A549 (cell line): ENCODE measurements around the gene NADSYN1. TPM values are rescaled to one million over a fixed set of nuclear protein-coding genes. Genes with fewer than 3 reads are reported as not detected.

Experiments
- ATAC-seq, 2 experiments: fragments of 200-7000 bp in 1 of 2; fragments of >200 bp in 1 of 2; cut with Nextera tagmentation in 1 of 2; cut with Tn5 transposase in 1 of 2; 3 replicates each; pipeline versions ENCODE4 v1.8.0 to v1.9.1; 2018 to 2020; ENCODE audit warnings: mild to moderate bottlenecking in 1 of 2, moderate library complexity in 1 of 2
- CTCF ChIA-PET: fragments of 300-600 bp; sonication (Branson Sonifier 250); formaldehyde crosslinking; extraction: SDS; loops from one replicate; lab custom pipeline; 2021; ENCODE audit warnings: antibody characterized with exemption, inconsistent platforms; lab: Yijun Ruan, JAX
- POLR2A ChIA-PET: fragments of 350-600 bp; formaldehyde crosslinking; extraction: SDS; loops from one replicate; lab custom pipeline; 2021; ENCODE audit warnings: antibody characterized with exemption, inconsistent platforms; lab: Yijun Ruan, JAX
- DNase-seq, 2 experiments: peaks; one replicate each; pipeline versions ENCODE4 v3.0.0 to v3.0.0-alpha.2; 2011 to 2016; ENCODE audit warnings: low read depth in 1 of 2, low spot score in 1 of 2
- FAIRE-seq: peaks from 2 replicates; lab custom pipeline; 2011; peaks lifted over from hg19 to GRCh38; lab: Jason Lieb, UNC
- H3K27ac ChIP-seq, 2 experiments: fragments of >200 bp; sonication (Bioruptor Twin); formaldehyde crosslinking; 3 replicates each; pipeline ENCODE4 v1.5.1; 2016 to 2017
- H3K4me1 ChIP-seq: fragments of >200 bp; sonication (Bioruptor Twin); formaldehyde crosslinking; 3 replicates; pipeline ENCODE4 v1.6.1; 2016
- H3K4me2 ChIP-seq: fragments of >200 bp; sonication (Bioruptor Twin); formaldehyde crosslinking; 3 replicates; pipeline ENCODE4 v1.6.1; 2016
- H3K4me3 ChIP-seq: fragments of >200 bp; sonication (Bioruptor Twin); formaldehyde crosslinking; 3 replicates; pipeline ENCODE4 v1.5.1; 2016
- H3K9me3 ChIP-seq: fragments of >200 bp; sonication (Bioruptor Twin); formaldehyde crosslinking; 3 replicates; pipeline ENCODE4 v1.6.1; 2016
- CBX2 ChIP-seq: fragments of 200-600 bp; sonication (generic); IDR thresholded peaks from 2 replicates; pipeline ENCODE4 v1.6.1; 2016; ENCODE audit warnings: low read depth, mild to moderate bottlenecking, borderline replicate concordance
- CEBPB ChIP-seq, 2 experiments: fragments of >200 bp in 1 of 2; sonication (Bioruptor Twin) in 1 of 2; formaldehyde crosslinking in 1 of 2; IDR thresholded peaks; 2 replicates each; pipeline ENCODE4 v1.6.1; 2012 to 2016
- EHF ChIP-seq: fragments of 250-450 bp; sonication (Bioruptor Pico); IDR thresholded peaks from 2 replicates; pipeline ENCODE4 v1.5.0; 2020; ENCODE audit warnings: mild to moderate bottlenecking
- ESRRA ChIP-seq: fragments of 150-350 bp; IDR thresholded peaks from 2 replicates; pipeline ENCODE4 v1.6.1; 2014; ENCODE audit warnings: mild to moderate bottlenecking, low read length, borderline replicate concordance
- GATA3 ChIP-seq: IDR thresholded peaks from 2 replicates; pipeline ENCODE4 v1.6.1; 2012; ENCODE audit warnings: borderline replicate concordance
- HDAC2 ChIP-seq: fragments of 200-600 bp; sonication (generic); IDR thresholded peaks from 2 replicates; pipeline ENCODE4 v1.6.1; 2016
- HEYL ChIP-seq: fragments of 250-450 bp; sonication (Bioruptor Pico); IDR thresholded peaks from 2 replicates; pipeline ENCODE4 v1.8.0; 2021; ENCODE audit warnings: mild to moderate bottlenecking, moderate library complexity
- HOXB13 ChIP-seq: fragments of 250-450 bp; sonication (Bioruptor Pico); IDR thresholded peaks from 2 replicates; pipeline ENCODE4 v1.5.0; 2020; ENCODE audit warnings: low read depth, mild to moderate bottlenecking, moderate library complexity
- JUNB ChIP-seq: fragments of >200 bp; sonication (Bioruptor Twin); formaldehyde crosslinking; IDR thresholded peaks from 2 replicates; pipeline ENCODE4 v1.6.1; 2016
- KDM1A ChIP-seq: fragments of 200-600 bp; sonication (generic); IDR thresholded peaks from 2 replicates; pipeline ENCODE4 v1.6.1; 2016; ENCODE audit warnings: low read depth, mild to moderate bottlenecking
- KDM5A ChIP-seq: fragments of 200-600 bp; sonication (generic); IDR thresholded peaks from 2 replicates; pipeline ENCODE4 v1.6.1; 2016; ENCODE audit warnings: antibody characterized with exemption, mild to moderate bottlenecking
- MYC ChIP-seq: IDR thresholded peaks from 2 replicates; pipeline ENCODE4 v1.6.1; 2012; ENCODE audit warnings: mild to moderate bottlenecking, inconsistent platforms, low read length, improper control_type of control experiment, borderline replicate concordance
- NFE2L2 ChIP-seq: fragments of 150-350 bp; conservative IDR thresholded peaks from 2 replicates; pipeline ENCODE4 v1.6.1; 2014; ENCODE audit warnings: low read length
- POLR2A ChIP-seq: IDR thresholded peaks from 2 replicates; pipeline ENCODE4 v1.6.1; 2012; ENCODE audit warnings: mild to moderate bottlenecking, low read length
- POLR2AphosphoS2 ChIP-seq: conservative IDR thresholded peaks from 2 replicates; pipeline ENCODE4 v1.6.1; 2012; ENCODE audit warnings: low read length, improper control_type of control experiment, inconsistent platforms
- RAD21 ChIP-seq, 2 experiments: fragments of >200 bp in 1 of 2; sonication (Bioruptor Twin) in 1 of 2; formaldehyde crosslinking in 1 of 2; IDR thresholded peaks in 1 of 2; conservative IDR thresholded peaks in 1 of 2; 2 replicates in 1 of 2; 3 replicates in 1 of 2; pipeline ENCODE4 v1.6.1; 2012 to 2018; ENCODE audit warnings: inconsistent platforms in 1 of 2
- RARB ChIP-seq: fragments of 250-450 bp; sonication (Bioruptor Pico); IDR thresholded peaks from 2 replicates; pipeline ENCODE4 v1.8.0; 2021; ENCODE audit warnings: mild to moderate bottlenecking, moderate library complexity
- SMC3 ChIP-seq: fragments of >200 bp; sonication (Bioruptor Twin); formaldehyde crosslinking; IDR thresholded peaks from 3 replicates; pipeline ENCODE4 v1.6.1; 2018; ENCODE audit warnings: inconsistent platforms
- SREBF2 ChIP-seq: fragments of 450-650 bp; IDR thresholded peaks from 2 replicates; pipeline ENCODE4 v1.6.1; 2014; ENCODE audit warnings: mild to moderate bottlenecking, moderate library complexity
- TFCP2L1 ChIP-seq: fragments of 250-450 bp; sonication (Bioruptor Pico); IDR thresholded peaks from 2 replicates; pipeline ENCODE4 v1.5.0; 2021; ENCODE audit warnings: mild to moderate bottlenecking
- USF2 ChIP-seq: fragments of 450-650 bp; IDR thresholded peaks from 2 replicates; pipeline ENCODE4 v1.6.1; 2014; ENCODE audit warnings: antibody characterized with exemption
- ZC3H11A ChIP-seq: fragments of 450-650 bp; IDR thresholded peaks from 2 replicates; pipeline ENCODE4 v1.6.1; 2014; ENCODE audit warnings: antibody characterized with exemption, mild to moderate bottlenecking
- ZFP36 ChIP-seq: fragments of 450-650 bp; IDR thresholded peaks from 2 replicates; pipeline ENCODE4 v1.6.1; 2014; ENCODE audit warnings: borderline replicate concordance; ENCODE audit not compliant: partially characterized antibody
- WGBS: methylation state at CpG from one replicate; pipeline ENCODE4 v1.1.6; 2017; ENCODE audit errors: missing lambda C conversion rate; 5-methylcytosine and 5-hydroxymethylcytosine counted together
- polyA plus RNA-seq, 4 experiments: library from polyadenylated mRNA; depleted of rRNA in 3 of 4; stranded (reverse); fragments of >200 nt; fragmentation: RNase III in 1 of 4; extraction: RNeasy Plus Mini Kit Qiagen cat#74134 plus additional on column Dnase treatment in 1 of 4; gene quantifications; 2 replicates in 3 of 4; 3 replicates in 1 of 4; pipeline ENCODE4 v1.2.3, GENCODE V29; 2011 to 2017
- TF ChIP-seq, protein P1 (sequence below): fragments of 250-450 bp; sonication (Bioruptor Pico); IDR thresholded peaks from 2 replicates; pipeline ENCODE4 v1.5.0; 2021; ENCODE audit warnings: mild to moderate bottlenecking, moderate library complexity, borderline replicate concordance
- TF ChIP-seq, protein P2 (sequence below): fragments of 250-450 bp; sonication (Bioruptor Pico); IDR thresholded peaks from 2 replicates; pipeline ENCODE4 v1.5.0; 2020; ENCODE audit warnings: low read depth, mild to moderate bottlenecking, moderate library complexity
- TF ChIP-seq, protein P3 (sequence below): fragments of >200 bp; sonication (Bioruptor Twin); formaldehyde crosslinking; IDR thresholded peaks from 3 replicates; pipeline ENCODE4 v1.5.1; 2016

NADSYN1 gene
- polyA plus RNA-seq, 2 of the 4 experiments (the other 2 are of a cell fraction) = 34.6 to 63.3 TPM

DNA sequence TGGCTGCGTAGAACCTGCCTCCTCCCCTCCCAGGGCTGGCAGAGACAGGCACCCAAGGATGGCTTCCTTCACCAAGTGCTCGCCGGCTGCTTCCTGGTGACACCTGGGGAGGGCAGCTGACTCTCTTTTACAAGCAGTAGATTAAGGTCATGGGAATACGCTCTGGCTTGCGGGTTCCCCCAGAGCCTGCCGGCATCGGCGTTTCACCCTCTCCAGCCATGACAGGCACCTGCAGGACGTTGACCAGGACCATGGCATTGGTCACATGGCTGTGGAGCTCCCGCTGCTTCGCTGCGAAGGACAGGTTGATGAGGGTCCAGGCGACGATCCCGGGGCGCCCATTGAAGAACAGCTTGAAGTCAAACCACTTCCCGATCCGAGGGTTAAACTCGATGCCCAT, 14.4 kb upstream of the NADSYN1 start:
- Histone ChIP-seq H3K4me1 (peaks cover 3% of the 10 kb centered on the region; the same call in 2 of the 3 replicates), H3K4me2 (no peak overlapping the region), H3K27ac (no peak overlapping the region), H3K4me3 (no peak overlapping the region), H3K9me3 (no peaks in the 10 kb centered on the region)
- CTCF ChIA-PET = interaction anchor here (0.7 to 1.9 kb wide), 2 partner anchors 9 to 10 kb away, joined by 3 to 4 read pairs; partner anchors contain the start of gene DHCR7
- no peak for DNase-seq
- TF ChIP-seq RARB (CRISPR knock-in tag) (no peak), NFE2L2 (no peak), KDM1A (no peak), POLR2A (no peak), RAD21 (conservative IDR thresholded peaks at IDR 0.05 in 1 of 2, IDR thresholded peaks at IDR 0.05 in 1 of 2) (no peak)
- TF ChIP-seq, protein P1, sequence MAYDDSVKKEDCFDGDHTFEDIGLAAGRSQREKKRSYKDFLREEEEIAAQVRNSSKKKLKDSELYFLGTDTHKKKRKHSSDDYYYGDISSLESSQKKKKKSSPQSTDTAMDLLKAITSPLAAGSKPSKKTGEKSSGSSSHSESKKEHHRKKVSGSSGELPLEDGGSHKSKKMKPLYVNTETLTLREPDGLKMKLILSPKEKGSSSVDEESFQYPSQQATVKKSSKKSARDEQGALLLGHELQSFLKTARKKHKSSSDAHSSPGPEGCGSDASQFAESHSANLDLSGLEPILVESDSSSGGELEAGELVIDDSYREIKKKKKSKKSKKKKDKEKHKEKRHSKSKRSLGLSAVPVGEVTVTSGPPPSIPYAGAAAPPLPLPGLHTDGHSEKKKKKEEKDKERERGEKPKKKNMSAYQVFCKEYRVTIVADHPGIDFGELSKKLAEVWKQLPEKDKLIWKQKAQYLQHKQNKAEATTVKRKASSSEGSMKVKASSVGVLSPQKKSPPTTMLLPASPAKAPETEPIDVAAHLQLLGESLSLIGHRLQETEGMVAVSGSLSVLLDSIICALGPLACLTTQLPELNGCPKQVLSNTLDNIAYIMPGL = no peak
- TF ChIP-seq, protein P2, sequence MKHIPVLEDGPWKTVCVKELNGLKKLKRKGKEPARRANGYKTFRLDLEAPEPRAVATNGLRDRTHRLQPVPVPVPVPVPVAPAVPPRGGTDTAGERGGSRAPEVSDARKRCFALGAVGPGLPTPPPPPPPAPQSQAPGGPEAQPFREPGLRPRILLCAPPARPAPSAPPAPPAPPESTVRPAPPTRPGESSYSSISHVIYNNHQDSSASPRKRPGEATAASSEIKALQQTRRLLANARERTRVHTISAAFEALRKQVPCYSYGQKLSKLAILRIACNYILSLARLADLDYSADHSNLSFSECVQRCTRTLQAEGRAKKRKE (CRISPR knock-in tag) = no peak
- WGBS = 92% methylated on average over 19 of the region's 19 CpGs
- no peak for FAIRE-seq
- POLR2A ChIA-PET = interaction anchor here (0.7 kb wide), 1 partner anchor 14 kb away, joined by 4 read pairs; the partner anchor contains the start of gene NADSYN1
- ATAC-seq = no peak

- no peak for FAIRE-seq
- H3K27ac ChIP-seq = no peak overlapping the region
- H3K4me1 ChIP-seq = no peaks in the 10 kb centered on the region
- ATAC-seq = no peak
- H3K4me3 ChIP-seq = no peak overlapping the region
- POLR2A ChIA-PET = no interaction called here
- 96% methylated on average over 6 of the region's 6 CpGs for WGBS
- TF ChIP-seq HEYL (CRISPR knock-in tag) (no peak), ESRRA (no peak), MYC (no peak), GATA3 (no peak), SMC3 (no peak), CEBPB (IDR thresholded peaks at IDR 0.05) (no peak), TFCP2L1 (no peak), SREBF2 (no peak), CBX2 (no peak), KDM5A (no peak), EHF (CRISPR knock-in tag) (no peak), ZC3H11A (no peak), HOXB13 (CRISPR knock-in tag) (no peak), POLR2AphosphoS2 (no peak), USF2 (no peak), ZFP36 (no peak), JUNB (no peak), HDAC2 (no peak)
- TF ChIP-seq, protein P2 (CRISPR knock-in tag) = no peak
- TF ChIP-seq, protein P3, sequence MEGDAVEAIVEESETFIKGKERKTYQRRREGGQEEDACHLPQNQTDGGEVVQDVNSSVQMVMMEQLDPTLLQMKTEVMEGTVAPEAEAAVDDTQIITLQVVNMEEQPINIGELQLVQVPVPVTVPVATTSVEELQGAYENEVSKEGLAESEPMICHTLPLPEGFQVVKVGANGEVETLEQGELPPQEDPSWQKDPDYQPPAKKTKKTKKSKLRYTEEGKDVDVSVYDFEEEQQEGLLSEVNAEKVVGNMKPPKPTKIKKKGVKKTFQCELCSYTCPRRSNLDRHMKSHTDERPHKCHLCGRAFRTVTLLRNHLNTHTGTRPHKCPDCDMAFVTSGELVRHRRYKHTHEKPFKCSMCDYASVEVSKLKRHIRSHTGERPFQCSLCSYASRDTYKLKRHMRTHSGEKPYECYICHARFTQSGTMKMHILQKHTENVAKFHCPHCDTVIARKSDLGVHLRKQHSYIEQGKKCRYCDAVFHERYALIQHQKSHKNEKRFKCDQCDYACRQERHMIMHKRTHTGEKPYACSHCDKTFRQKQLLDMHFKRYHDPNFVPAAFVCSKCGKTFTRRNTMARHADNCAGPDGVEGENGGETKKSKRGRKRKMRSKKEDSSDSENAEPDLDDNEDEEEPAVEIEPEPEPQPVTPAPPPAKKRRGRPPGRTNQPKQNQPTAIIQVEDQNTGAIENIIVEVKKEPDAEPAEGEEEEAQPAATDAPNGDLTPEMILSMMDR = no peak
- H3K4me2 ChIP-seq = no peak overlapping the region
- DNase-seq = no peak
- CTCF ChIA-PET = interaction anchor here (1.5 kb wide), 1 partner anchor 21 kb away, joined by 4 read pairs; no protein-coding TSS in a partner anchor
- no peaks in the 10 kb centered on the region for H3K9me3 ChIP-seq
These were observed 12.8 kb upstream of the NADSYN1 start for GRCh38 chr11:71440021-71440755.
